HG03432 (cell line): ENCODE data around the gene ABHD10.

Experiments
- ATAC-seq: cut with Tn5 transposase; IDR thresholded peaks from one replicate; pipeline ENCODE4 v1.9.1; 2021; ENCODE audit warnings: mild to moderate bottlenecking, moderate library complexity; ENCODE audit not compliant: unreplicated experiment

ABHD10 gene

DNA sequence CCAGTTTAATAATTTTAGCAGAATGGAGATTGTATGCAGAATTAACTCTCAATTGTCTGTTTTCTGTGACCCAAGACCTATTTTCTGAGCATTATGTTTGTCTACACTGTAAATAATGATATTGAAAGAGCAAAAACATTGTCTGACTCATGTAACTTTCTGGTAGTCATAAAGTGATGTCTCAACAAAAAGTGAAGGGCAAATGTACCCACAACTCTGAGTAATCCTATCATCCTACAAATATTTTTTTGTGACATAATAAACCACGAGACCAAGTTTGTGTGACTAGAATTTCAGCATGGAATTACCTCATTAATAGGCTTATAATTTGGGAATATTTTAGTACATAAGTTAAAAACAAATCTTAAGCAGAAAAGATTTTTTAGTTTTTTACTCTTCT lies 15.4 kb upstream of the ABHD10 start:
- ATAC-seq, result no peak

DNA sequence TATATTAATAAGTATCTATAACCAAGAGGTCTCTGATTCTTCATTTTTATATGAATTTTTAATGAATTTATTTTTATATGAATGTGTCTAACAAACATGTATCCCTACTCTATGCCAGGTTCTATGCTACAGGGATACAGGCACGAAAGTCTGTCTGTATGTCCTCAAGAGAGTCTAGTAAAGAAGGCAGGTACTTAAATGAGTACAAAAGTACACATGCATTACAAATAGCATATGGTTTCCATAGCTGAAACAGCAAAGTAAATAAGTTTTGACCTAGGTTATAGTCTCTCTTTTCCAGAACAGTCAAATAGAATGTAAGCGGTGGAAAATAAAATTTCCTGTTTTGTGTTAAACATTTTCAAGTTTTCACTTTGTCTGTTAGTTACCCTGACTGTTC lies 13.3 kb upstream of the ABHD10 start:
- ATAC-seq, result no peak

DNA sequence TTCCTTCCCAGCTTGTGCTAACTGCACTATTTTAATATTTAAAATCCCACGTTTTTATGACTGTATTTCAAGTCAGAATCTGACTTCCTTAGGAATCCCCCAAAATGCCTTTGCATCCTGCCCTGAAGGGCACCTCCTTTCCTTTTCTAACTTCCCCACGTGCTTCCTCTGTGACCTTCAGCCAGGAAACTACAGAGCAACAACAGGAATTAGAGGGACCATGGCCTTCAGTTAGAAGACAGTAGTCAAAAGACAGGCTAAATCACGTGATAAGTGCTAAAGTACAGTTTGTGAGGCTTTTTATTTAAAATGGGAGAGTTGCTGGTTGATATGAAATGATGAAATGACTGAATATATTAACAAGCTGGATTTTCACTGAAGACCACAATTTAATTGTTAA lies 11.8 kb upstream of the ABHD10 start:
- no peak for ATAC-seq

DNA sequence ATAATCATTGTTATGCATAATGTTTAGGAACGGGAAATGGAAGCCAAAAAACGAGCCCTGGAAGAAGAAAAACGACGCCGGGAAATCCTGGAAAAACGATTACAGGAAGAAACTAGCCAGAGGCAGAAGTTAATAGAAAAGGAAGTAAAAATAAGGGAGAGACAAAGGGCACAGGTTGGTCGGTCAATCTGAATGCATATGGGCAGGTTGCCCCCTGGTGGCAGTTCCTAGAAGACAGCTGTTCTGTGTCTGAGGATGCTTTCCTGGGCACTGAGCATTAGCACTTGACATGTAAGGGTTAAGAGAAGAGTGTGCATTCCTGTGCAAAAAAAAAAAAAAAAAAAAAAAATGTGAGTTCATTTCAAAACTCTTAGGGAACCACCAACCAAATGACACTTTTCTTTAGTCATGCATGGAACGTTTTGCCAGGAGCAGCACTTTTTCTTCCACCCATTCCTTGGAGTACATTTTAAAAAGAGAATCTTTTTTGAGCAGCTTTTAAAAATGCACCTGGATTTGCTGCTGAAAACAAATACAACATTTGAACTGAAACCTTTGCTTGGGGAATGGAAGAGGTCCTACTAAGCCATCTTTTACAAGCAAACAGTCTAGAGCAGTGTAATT lies 11.1 kb upstream of the ABHD10 start:
- peak; percentile 96 for ATAC-seq

DNA sequence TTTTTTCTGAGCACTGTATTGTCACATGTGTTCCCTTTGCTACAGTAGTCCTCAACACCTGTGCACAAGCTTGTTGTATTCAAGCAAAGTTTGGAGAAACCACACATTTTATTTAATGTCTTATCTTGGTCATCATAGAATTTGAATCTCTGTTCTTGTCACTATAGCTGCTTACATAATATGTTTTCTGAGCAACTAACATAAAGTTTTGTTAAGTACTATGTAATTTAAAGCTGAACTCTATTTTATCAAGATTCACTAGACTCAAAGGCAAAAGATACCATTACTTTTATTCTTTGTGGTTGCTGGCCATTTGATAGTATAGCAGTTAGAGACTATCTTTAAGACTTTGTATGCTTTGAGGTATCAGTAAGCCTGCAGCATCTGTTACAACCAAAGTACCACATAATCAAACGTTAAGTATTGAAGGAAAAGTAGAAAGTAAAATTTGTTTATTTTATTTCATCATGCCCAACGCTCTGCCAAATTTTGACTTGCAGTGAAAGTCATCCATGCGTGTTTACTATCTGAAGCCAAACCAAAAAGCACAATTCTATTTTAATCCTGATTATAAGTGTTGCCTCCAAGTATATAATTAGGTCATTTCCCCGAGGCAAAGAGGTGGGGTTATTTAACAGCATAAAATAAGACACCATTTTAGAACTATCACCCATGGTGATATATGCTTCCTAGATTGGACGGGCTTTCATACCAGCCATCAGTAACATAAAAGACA lies 10.3 kb upstream of the ABHD10 start:
- no peak for ATAC-seq

- ATAC-seq, result no peak
Observed at GRCh38 chr3:111970376-111970775, 8.4 kb upstream of the ABHD10 start.

DNA sequence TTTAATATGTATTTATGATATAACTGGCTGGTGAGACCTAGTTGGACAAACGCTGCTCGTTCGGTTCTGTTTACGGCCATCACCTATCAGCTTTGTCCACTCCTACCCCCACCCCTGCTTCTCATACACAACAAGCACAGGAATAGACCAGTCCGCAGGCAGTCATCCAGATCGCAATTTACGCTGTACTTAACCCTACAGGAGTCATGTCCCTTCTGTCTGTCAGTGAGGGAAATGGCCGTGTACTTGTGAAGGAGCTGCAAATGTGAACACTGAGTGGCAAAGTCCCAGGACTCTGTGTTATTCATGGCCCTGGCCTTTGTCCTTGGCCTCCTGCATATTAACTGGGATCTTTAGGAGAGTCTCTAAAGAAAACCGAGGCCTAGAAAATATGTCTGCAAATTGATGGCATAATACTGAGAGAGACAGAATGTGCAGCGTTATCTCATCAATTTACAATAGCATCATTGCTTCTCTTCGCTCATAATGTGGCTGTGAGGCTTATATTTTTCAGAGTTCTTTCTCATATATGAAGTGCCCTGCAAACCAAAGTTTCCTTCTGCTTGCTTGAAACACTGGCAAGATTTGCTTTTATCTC lies 7.2 kb upstream of the ABHD10 start:
- ATAC-seq, result no peak

DNA sequence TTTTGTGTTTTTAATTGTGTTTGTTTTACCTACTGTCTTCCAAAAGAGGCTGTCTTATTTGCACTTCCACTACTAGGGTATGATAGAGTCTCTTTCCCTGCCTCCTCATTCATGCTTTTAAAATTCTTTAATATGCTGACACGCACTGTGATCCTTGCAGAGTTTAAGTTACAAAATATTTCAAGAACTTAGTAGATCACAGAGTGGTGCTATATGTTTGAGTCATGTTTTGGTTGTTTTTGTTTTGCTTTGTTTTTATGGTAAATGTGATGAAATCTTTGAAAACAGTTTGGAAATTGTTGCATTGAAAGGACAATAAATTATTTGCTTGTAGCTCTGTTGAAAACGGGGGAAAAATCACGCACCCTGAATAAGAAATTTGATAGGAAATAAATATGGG lies 5.9 kb upstream of the ABHD10 start:
- ATAC-seq, result no peak

GRCh38 chr3:111975131-111975530 lies 3.7 kb upstream of the ABHD10 start:
- no peak for ATAC-seq

DNA sequence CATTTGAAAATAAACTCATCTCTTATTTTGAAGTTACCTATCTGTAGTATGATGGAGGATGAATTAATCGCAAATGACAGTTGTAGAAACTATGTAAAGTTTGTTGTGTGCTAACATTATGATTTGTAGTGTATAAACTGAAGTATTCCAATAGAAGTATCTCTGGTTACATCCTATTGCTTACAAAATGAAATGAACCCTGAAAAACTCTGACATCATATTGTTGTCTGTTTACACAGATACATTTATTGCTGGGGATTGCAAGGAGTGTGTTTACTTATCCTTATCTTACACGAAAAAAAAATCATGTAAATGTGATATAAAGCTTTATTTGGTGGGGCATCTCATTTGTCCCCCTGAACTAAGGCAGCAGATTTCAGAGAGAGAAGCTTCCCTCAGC lies 2.6 kb upstream of the ABHD10 start:
- no peak for ATAC-seq

- ATAC-seq, result peak; percentile 38
Observed at GRCh38 chr3:111979434-111980038, 710 bp downstream of the ABHD10 start.

DNA sequence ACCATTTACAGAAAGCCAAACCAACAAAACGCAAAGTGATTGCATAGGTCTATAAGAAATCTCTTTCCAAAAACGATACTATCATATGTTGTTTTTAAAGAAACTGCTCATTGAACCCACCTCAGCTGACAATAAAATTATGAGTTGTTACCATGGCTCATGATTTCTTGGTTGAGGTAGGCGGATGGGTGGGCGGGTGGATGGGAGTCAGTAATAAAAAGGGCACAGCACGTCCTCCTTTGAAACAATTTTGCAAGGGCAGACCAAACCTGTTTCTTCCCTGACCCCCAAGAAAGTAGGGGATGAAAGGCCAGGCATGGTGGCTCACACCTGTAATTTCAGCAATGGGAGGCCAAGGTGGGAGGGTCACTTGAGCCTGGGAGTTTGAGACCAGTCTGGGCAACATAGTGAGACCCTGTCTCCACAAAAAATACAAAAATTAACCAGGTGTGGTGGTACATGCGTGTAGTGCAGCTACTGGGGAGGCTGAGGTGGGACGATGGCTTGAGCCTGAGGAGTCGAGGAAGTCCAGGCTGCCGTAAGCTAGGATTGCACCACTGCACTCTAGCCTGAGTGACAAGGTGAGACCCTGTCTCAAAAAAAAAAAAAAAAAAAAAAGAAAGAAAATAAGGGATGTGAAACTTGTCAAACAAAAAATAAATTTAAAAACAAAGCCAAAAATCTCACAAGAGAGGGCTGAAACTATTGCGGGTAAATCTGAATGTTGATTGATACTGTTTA lies 2.1 kb downstream of the ABHD10 start:
- no peak for ATAC-seq

DNA sequence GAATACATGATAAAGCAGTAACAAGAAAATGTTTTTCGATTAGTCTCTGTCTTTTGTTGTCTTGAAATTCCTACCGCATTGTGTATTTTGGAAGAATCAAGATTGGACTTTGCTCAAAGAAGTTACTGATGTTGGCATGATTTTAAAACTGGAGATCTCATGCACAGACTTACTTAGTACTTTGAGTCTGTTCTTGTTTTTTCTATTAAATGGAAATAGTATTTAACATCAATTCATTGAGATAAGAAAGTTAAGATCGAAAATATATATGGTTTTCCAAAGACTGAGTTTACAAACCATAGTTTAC lies 2.6 kb downstream of the ABHD10 start:
- ATAC-seq, result no peak

DNA sequence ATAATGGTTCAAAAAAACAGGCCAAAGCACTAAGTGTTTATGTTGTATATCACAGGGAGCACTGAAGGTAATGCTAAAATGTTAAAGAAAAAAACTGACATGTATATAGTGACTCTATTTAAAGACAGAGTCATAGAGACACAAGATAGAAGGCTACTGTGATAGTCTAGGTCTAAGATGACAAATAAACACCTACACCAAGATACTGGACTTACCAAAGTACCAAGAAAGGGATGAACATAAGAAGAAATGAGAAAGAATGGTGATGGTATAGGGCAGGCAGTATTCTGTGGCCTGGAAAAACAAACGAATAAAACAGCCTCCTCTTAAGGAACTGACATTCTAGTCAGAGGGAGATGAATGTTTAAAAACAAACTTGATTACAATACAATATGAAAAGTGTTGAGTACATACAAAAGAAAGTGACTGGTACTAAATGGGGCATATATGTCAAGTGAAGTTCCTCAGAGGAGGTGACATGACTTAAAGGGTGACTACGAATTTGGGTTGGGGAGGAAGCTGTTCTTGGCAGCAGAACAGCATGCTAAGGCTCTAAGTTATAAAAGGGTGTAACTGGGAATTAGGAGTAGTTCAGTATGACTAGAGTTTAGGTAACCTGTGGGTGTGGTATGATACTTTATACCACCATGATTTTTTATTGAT lies 5.9 kb downstream of the ABHD10 start:
- no peak for ATAC-seq

GRCh38 chr3:111986800-111987199 lies 8.0 kb downstream of the ABHD10 start:
- no peak for ATAC-seq

DNA sequence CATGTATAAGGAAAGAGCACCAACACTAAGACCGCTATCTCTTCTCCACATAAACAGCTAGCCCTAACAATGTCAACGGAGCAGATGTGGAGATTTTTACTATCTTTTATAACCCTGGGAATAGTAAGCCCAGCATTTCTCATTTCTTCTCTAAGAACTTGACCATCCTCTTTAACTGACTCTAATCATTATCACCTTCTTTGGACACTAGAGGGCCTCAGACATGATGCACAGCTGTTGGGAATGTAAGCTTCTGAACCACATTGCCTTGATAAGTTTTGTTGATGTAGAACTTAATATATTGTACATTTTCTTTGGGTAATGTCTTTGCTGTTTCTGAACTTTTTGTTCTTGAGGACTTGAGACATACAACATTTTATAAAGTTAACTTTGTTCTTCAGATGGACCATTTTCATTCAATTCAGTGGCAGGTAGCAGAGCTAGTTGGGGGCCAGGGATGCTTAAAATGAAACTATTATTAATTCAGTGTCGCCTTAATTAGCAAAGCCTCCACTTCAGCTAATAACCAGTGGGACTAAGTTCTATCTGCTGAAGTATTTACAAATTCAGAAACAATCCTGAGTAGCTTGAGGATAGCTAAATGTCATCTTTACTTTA lies 10.3 kb downstream of the ABHD10 start:
- ATAC-seq, result peak; percentile 92

DNA sequence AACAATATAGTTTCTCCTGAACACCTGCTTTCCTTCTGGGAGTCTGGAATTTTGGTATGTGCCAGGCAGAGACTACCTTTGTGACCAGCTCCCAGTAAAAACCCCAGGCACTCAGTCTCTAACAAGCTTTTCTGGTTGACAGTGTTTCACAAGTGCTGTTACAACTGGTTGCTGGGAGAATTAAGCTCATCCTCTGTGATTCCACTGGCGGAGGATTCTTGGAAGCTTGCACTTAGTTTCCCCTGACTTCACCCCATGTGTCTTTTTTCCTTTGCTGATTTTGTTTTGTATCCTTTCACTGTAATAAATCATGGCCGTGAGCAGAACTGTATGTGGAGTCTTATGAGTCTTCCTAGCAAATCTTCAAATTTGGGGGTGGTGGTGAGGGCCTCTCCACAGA lies 14.2 kb downstream of the ABHD10 start:
- ATAC-seq, result no peak

GRCh38 chr3:111998636-111999483 lies 20.0 kb downstream of the ABHD10 start, which contains the start of gene TAGLN3:
Gene TAGLN3 (plus strand): TSS chr3:111998922. CDS start chr3:111999423, 501 bp downstream.
- peak; percentile 71 for ATAC-seq
